Measurements from ENCODE around the gene PFKFB3.

PFKFB3 gene

GRCh38 chr10:6153845-6154244 is 48.9 kb upstream of the PFKFB3 start:
- H3K4me3 ChIP-seq (ENCODE audit: low read depth, low read length): no peak overlapping the region
- H3K27ac ChIP-seq (ENCODE audit: extremely low read depth, low read depth, low read length): no peak overlapping the region
- H3K9me3 ChIP-seq (ENCODE audit: control insufficient read depth, insufficient read depth, low read depth, low read length): no peaks in the 10 kb centered on the region
- TF ChIP-seq SCRT1 (tag by site-specific recombination; IDR thresholded peaks at IDR 0.05; ENCODE audit: borderline replicate concordance): no peak
- TF ChIP-seq BCL11B (tag by site-specific recombination; IDR thresholded peaks at IDR 0.05; ENCODE audit: low read depth): no peak
- no peak for TF ChIP-seq ZSCAN4 (tag by site-specific recombination; IDR thresholded peaks at IDR 0.05)
- no peak for TF ChIP-seq HOXC10 (CRISPR knock-in tag; IDR thresholded peaks at IDR 0.05)
- TF ChIP-seq ZNF623 (tag by site-specific recombination; IDR thresholded peaks at IDR 0.05): peak; percentile 63
- no peak for TF ChIP-seq ZNF404 (tag by site-specific recombination; IDR thresholded peaks at IDR 0.05)
- no peaks in the 10 kb centered on the region for H3K4me1 ChIP-seq (ENCODE audit: control insufficient read depth, insufficient read depth, low read length)
- H3K36me3 ChIP-seq (ENCODE audit: control insufficient read depth in 2 of 2, insufficient read depth in 1 of 2, low read length in 2 of 2): no peaks in the 10 kb centered on the region; a peak in 1 of 3 replicates
- ChIA-PET CTCF (interaction anchor here (1.2 kb wide), 1 partner anchor 10 kb away, joined by 4 read pairs; no protein-coding TSS in a partner anchor), POLR2A (interaction anchor here (1.0 kb wide), 1 partner anchor 12 kb away, joined by 3 read pairs; no protein-coding TSS in a partner anchor)

GRCh38 chr10:6154566-6154965 is 48.2 kb upstream of the PFKFB3 start:
- H3K36me3 ChIP-seq (ENCODE audit: control insufficient read depth in 2 of 2, insufficient read depth in 1 of 2, low read length in 2 of 2): no peaks in the 10 kb centered on the region; a peak in 1 of 3 replicates
- ChIA-PET POLR2A (no interaction called here), CTCF (interaction anchor here (0.7 to 1.2 kb wide), 2 partner anchors 10 to 40 kb away, joined by 3 to 4 read pairs; no protein-coding TSS in a partner anchor)
- TF ChIP-seq EGR2 (tag by site-specific recombination; IDR thresholded peaks at IDR 0.05; ENCODE audit: low read depth) (peak; percentile 37; the same call in 1 of the 2 replicates), GLIS2 (tag by site-specific recombination; IDR thresholded peaks at IDR 0.05) (no peak), REST (tag by site-specific recombination; IDR thresholded peaks at IDR 0.05) (0 out of 2 replicates have a peak, but pooled peaks have one; percentile 18)
- no peaks in the 10 kb centered on the region for H3K9me3 ChIP-seq (ENCODE audit: control insufficient read depth, insufficient read depth, low read depth, low read length)
- H3K27ac ChIP-seq (ENCODE audit: extremely low read depth, low read depth, low read length): no peak overlapping the region
- no peak overlapping the region for H3K4me3 ChIP-seq (ENCODE audit: low read depth, low read length)
- no peaks in the 10 kb centered on the region for H3K4me1 ChIP-seq (ENCODE audit: control insufficient read depth, insufficient read depth, low read length)

- TF ChIP-seq BCL6B (tag by site-specific recombination; IDR thresholded peaks at IDR 0.05) (no peak), KLF8 (tag by site-specific recombination; IDR thresholded peaks at IDR 0.05) (no peak)
- Histone ChIP-seq H3K9me3 (ENCODE audit: control insufficient read depth, insufficient read depth, low read depth, low read length) (no peaks in the 10 kb centered on the region), H3K27ac (ENCODE audit: extremely low read depth, low read depth, low read length) (no peak overlapping the region), H3K4me1 (ENCODE audit: control insufficient read depth, insufficient read depth, low read length) (peaks cover 7% of the 10 kb centered on the region), H3K36me3 (ENCODE audit: control insufficient read depth in 2 of 2, insufficient read depth in 1 of 2, low read length in 2 of 2) (no peaks in the 10 kb centered on the region; a peak in 1 of 3 replicates), H3K4me3 (ENCODE audit: low read depth, low read length) (no peak overlapping the region)
- ChIA-PET POLR2A (interaction anchor here (0.7 kb wide), 1 partner anchor 54 kb away, joined by 3 read pairs; no protein-coding TSS in a partner anchor), CTCF (interaction anchor here (1.4 kb wide), 1 partner anchor 48 kb away, joined by 3 read pairs; no protein-coding TSS in a partner anchor)
These were observed 44.5 kb upstream of the PFKFB3 start for GRCh38 chr10:6158276-6158675.

- Histone ChIP-seq H3K4me1 (ENCODE audit: control insufficient read depth, insufficient read depth, low read length) (peaks cover 7% of the 10 kb centered on the region), H3K36me3 (ENCODE audit: control insufficient read depth in 2 of 2, insufficient read depth in 1 of 2, low read length in 2 of 2) (peaks cover 9 to 11% of the 10 kb centered on the region in 2 experiments; a peak in 2 of 3 replicates), H3K9me3 (ENCODE audit: control insufficient read depth, insufficient read depth, low read depth, low read length) (no peaks in the 10 kb centered on the region), H3K27ac (ENCODE audit: extremely low read depth, low read depth, low read length) (no peak overlapping the region), H3K4me3 (ENCODE audit: low read depth, low read length) (no peak overlapping the region)
- ChIA-PET POLR2A (interaction anchor here (0.8 to 2.0 kb wide), 2 partner anchors 9 to 15 kb away, joined by 4 to 7 read pairs; no protein-coding TSS in a partner anchor), CTCF (interaction anchor here (0.7 to 3.1 kb wide), 5 partner anchors 11 to 245 kb away, joined by 3 to 16 read pairs (median 5); no protein-coding TSS in a partner anchor)
- TF ChIP-seq ZNF184 (tag by site-specific recombination; IDR thresholded peaks at IDR 0.05) (no peak), MZF1 (tag by site-specific recombination; IDR thresholded peaks at IDR 0.05; ENCODE audit: borderline replicate concordance) (peak; percentile 74; the same call in 1 of the 2 replicates)
These were observed 40.8 kb upstream of the PFKFB3 start for GRCh38 chr10:6161921-6162320.
